Fibroblast of pulmonary artery (primary cell): ENCODE data around the gene DNAJB8.

Experiments used
- DNase-seq: peaks from one replicate; pipeline ENCODE4 v3.0.0-alpha.2; 2010; ENCODE audit warnings: low read depth
- H3K4me3 ChIP-seq: replicated peaks from 2 replicates; pipeline ENCODE4 v1.5.1; 2011; ENCODE audit warnings: low read depth, mild to moderate bottlenecking, control low read depth, low read length, moderate library complexity
- TF ChIP-seq, protein P1 (sequence below): IDR thresholded peaks from 2 replicates; pipeline ENCODE4 v1.5.1; 2011; ENCODE audit warnings: mild to moderate bottlenecking, control low read depth, low read length, inconsistent platforms; ENCODE audit errors: missing control alignments

DNAJB8 gene

DNA sequence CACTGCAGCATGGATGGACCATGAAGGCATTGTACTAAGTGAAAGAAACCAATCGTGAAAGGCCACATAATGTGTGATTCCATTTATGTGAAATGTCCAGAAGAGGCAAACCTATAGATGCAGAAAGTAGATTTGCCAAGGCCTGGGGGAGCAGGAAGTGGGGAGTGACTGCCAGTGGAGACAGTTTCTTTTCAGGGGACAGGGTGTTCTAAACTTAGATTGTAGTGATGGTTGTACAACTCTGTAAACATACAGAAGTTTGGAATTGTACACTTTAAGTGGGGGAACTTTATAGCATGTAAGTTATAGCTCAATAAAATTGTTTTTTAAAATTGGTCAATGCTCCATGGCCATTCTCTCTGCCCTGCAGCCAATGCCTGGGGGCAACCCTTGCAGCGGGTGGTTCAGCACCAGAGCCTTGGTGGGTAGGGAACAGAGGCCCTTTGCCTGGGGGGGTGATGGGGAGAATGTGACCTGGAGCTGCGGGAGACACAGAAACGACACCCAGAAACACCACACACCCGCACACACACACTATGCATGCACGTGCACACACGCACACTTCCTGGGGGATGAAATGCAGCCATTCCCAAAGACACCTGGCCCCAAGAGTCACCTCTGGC lies 43.1 kb downstream of the DNAJB8 start:
- no peak overlapping the region for H3K4me3 ChIP-seq
- no peak for DNase-seq
- TF ChIP-seq, protein P1, sequence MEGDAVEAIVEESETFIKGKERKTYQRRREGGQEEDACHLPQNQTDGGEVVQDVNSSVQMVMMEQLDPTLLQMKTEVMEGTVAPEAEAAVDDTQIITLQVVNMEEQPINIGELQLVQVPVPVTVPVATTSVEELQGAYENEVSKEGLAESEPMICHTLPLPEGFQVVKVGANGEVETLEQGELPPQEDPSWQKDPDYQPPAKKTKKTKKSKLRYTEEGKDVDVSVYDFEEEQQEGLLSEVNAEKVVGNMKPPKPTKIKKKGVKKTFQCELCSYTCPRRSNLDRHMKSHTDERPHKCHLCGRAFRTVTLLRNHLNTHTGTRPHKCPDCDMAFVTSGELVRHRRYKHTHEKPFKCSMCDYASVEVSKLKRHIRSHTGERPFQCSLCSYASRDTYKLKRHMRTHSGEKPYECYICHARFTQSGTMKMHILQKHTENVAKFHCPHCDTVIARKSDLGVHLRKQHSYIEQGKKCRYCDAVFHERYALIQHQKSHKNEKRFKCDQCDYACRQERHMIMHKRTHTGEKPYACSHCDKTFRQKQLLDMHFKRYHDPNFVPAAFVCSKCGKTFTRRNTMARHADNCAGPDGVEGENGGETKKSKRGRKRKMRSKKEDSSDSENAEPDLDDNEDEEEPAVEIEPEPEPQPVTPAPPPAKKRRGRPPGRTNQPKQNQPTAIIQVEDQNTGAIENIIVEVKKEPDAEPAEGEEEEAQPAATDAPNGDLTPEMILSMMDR: no peak

DNA sequence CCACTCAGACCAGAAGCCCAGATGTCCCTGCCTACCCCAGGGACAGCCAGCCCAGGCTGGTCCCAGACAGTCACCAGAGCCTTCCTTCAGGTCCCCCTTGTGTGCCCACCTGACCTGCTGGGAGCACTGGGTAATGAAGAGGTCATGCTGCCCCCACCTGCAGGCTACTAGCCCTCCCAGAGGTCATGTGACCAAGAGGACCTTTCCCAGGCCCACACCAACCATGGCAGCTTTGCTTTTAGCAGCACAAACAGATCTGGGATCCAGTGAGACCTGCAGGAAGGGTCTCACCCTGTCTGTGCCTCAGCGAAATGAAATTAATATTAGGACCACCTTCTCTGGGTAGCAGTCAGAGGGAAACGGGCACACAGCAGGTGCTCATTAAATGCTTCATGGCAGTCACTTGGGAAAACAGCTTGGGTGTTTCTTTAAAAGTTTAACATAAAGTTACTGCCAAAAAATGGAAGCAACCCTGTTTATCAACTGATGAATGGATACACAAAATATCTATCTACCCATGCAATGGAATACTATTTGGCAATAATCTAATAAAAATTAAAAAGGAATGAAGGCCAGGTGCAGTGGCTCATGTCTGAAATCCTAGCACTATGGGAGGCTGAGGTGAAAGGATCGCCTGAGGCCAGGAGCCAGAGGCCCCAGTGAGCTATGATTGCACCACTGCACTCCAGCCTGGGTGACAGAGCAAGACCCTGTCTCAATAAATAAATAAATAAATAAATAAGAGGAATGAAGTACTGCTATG lies 43.7 kb downstream of the DNAJB8 start:
- no peak for DNase-seq
- no peak overlapping the region for H3K4me3 ChIP-seq
- TF ChIP-seq, protein P1: no peak

DNA sequence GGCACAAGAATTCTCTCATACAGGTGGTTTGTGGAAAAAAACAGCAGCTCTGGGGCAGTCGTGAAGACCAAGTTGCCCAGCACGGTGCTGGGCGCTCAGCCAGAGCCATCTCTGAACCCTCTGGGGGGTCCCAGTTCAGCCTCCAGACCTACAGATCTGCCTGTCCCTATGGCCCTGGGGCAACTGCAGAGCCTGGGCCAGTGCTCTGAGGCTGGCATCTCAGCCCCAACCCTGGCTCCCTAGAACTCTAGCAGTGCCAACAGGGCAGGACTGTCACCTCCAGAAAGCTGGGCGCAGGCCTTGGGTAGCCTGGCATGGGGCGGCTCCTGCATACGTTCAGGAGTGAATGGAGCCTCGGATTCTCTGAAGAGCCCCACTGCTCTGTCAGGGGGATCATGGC lies 44.7 kb downstream of the DNAJB8 start:
- no peak for DNase-seq
- no peak overlapping the region for H3K4me3 ChIP-seq
- TF ChIP-seq, protein P1: no peak

DNA sequence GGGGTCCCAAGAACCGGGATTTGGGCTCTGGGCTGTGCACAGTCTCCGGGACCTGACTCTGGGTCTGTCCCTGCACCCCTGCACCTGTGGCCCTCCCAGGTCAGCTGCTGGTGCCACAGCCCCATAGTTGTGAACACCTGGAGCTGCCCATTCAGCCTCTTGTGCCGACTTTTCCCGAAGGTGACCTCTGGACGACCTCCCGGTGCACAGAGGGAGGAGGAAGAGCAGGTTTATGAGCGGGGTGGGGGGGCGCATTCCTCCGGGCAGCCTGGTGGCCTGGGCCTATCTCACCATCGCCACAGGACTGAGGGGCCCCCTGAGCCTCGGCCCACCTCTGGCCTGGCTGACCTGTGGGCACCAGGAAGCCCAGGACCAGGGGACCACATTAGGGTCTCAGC lies 45.3 kb downstream of the DNAJB8 start:
- TF ChIP-seq, protein P1: no peak
- DNase-seq: no peak
- no peak overlapping the region for H3K4me3 ChIP-seq

DNA sequence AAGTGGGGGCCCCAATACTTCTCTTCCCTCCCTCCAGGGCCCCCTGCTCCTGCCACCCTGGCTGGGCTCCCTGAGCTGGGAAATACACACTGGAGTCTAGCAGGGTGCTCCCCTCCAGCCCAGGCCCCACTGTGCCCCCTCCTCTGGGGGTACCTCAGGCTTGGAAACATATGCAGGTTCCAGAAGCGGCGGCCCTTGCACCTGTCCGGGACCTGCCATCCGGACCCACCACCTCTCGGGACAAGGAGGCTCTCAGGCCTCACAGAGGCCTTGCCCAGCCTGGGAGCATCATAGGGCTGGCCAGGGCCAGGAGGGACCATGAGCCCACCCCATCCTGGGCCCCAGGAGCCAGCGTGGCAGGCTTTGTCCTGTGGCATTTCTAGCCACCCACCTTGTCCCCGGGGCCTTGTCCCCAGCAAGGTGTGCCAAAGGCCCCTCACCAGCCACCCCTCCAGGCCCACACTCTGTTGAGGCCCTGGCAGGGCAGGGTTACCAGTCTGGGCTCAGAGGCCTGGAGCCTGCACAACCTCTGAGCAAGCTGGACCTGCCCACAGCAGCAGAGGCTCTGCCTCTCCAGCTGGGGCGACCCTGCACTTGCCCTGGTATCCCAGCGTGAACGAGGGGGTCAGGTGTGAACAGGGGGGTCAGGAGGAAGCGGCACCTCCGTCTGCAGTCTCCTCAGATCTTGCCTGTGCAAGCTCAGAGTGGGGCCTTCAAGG lies 45.8 kb downstream of the DNAJB8 start:
- no peak for DNase-seq
- no peak overlapping the region for H3K4me3 ChIP-seq
- TF ChIP-seq, protein P1: no peak

DNA sequence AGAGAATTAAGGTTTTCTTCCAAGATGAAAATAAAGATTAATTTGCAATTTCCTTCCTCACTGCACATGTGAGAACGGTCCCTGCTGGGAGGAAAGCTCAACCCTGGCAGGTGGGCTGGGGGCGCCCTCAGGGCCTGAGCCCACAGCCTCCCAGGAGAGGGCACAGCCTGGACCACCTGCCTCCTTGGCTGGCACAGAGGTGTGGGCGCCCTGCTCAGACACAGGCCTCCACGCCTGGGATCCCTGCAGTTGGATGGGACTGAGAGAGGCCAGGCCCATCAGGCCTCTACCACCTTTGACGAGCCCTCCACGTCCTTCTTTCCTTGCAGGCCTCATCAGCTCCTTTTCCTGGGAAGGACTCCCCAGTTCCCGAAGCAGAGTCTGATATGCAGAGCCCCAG lies 46.4 kb downstream of the DNAJB8 start:
- H3K4me3 ChIP-seq: no peak overlapping the region
- TF ChIP-seq, protein P1: no peak
- DNase-seq: no peak
